HG02938 (cell line): ENCODE measurements around the gene GOLGA6L7.
"Not testable (repeated sequence)": the region's sequence is repeated elsewhere in the genome, so short reads cannot be mapped to it uniquely, and the experiment has no call there.

ENCODE experiments used
- ATAC-seq: cut with Tn5 transposase; IDR thresholded peaks from one replicate; pipeline ENCODE4 v1.9.1; 2021; ENCODE audit warnings: mild to moderate bottlenecking, moderate library complexity; ENCODE audit not compliant: unreplicated experiment

The GOLGA6L7 gene

GRCh38 chr15:28848521-28848920 lies at the start of gene GOLGA6L7:
Gene GOLGA6L7 (minus strand): TSS chr15:28848644. CDS start chr15:28848549, 95 bp downstream.
- not testable (repeated sequence) for ATAC-seq

- ATAC-seq = no peak
Measured at GRCh38 chr15:28897861-28898585, 49.6 kb upstream of the GOLGA6L7 start.

- no peak for ATAC-seq
Measured at GRCh38 chr15:28896951-28897350, 48.5 kb upstream of the GOLGA6L7 start.

DNA sequence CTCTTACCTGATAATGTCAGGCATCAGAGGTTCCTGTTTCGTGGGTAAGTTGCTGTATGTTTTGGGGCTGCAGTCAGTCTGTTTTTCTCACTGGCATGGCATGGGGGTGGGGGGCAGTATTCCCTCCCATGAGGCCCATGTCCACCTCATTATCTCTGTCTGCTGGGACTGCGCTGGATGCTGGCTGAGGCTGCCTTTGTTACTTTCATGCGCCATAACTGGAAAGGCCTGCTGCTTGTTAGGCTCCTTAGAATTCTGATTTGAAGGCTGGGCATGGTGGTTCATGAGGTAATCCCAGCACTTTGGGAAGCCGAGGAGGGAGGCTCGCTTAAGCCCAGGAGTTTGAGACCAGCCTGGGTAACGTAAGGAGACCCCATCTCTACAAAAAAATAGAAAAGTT lies 47.1 kb upstream of the GOLGA6L7 start:
- ATAC-seq = no peak

DNA sequence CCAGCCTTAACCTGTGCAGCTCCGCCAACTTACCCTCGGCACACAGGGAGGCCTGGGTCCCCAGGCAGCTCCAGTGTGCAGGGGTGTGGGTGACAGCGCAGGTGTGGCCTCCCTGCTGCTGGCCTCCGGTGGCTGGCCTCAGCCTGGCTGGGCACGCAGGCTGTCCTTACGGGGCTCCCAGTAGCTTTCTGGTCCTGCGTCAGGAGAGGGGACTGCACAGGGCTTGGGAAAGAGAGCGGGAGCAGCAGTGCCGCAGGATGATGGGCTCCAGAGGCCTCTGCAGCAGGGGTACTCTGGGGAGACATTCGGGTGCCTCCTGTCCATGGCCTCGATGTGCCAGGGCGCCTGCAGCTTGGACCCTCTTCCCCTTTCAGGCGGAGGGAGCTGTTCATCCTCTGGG lies 46.7 kb upstream of the GOLGA6L7 start:
- no peak for ATAC-seq

- ATAC-seq = no peak
Measured at GRCh38 chr15:28894631-28895030, 46.2 kb upstream of the GOLGA6L7 start.

GRCh38 chr15:28892789-28893610 lies 44.6 kb upstream of the GOLGA6L7 start:
- no peak for ATAC-seq

DNA sequence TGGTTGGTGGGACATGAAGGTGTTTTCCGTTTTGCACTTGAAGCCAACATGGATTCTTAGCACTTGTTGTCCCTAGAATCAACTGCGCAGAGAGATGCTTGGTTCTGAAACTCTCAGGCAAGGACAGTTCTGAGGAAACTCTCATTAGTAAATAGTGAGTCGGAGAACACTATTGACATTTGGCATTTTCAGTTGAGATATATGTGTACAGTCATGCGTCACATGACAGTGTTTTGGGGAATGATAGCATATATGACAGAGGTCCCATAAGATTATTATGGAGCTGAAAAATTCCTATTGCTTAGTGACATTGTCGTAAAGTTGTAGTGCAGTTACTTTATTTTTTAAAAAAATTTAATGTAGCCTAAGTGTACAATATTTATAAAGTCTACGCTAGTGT lies 43.1 kb upstream of the GOLGA6L7 start:
- ATAC-seq = no peak

- no peak for ATAC-seq
Measured at GRCh38 chr15:28890711-28891495, 42.5 kb upstream of the GOLGA6L7 start.

DNA sequence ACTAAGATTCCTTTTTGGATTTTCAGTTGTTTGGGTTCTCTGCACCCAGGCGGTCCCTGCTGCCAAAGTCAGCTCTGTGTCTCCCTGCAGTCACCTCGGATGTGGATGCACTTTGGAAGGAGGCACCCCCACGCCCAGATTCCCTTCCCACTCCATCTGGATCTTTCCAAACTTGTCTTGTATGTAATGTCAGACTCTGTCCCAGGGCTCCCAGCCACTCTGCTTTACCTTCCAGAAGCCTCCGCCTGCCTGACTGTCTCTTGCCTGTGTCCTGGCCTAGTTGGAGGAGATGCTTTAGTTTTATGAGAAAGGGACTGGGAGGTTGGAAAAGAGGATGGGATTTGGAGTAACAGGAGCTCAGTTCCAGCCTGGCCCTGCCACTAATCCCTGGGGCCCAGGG lies 41.8 kb upstream of the GOLGA6L7 start:
- not testable (repeated sequence) for ATAC-seq

DNA sequence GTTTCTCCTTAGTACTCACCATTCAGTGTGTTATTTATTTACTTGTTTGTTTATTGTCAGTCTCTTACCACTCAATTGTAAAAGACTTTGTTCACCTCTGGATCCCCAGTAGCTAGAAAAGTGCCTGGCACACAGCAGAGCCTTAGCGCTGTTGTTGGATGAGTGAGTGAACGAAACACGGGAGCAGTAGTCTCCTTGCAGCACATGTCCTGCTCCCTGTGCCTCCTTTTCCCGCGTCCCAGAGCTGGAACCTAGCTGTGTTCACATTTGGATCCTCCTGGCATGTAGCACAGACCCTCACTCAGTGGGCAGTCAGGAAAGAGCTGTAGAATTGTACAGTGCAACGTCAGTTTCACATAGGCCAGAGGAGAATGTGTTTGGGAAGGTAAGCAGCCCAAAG lies 41.4 kb upstream of the GOLGA6L7 start:
- ATAC-seq = not testable (repeated sequence)

DNA sequence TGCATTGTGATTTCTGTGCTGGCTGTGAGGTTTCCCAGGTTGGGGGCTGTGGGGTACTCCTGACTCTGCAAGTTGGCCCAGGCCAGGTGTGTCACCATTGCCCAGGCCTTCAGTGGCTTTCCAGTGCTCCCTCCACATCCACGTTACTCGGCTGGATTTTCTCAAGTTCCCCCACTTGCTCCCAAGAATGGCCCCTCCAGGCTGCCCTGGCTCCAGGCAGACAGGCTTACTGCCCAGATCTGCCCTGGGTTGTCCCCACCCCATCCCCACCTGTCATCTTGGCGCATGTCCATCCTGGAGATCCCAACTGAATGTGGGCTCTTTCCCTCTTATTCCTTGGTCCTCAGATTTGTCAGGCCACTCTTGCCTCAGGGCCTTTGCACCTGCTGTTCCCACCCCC lies 40.9 kb upstream of the GOLGA6L7 start:
- ATAC-seq = no peak

DNA sequence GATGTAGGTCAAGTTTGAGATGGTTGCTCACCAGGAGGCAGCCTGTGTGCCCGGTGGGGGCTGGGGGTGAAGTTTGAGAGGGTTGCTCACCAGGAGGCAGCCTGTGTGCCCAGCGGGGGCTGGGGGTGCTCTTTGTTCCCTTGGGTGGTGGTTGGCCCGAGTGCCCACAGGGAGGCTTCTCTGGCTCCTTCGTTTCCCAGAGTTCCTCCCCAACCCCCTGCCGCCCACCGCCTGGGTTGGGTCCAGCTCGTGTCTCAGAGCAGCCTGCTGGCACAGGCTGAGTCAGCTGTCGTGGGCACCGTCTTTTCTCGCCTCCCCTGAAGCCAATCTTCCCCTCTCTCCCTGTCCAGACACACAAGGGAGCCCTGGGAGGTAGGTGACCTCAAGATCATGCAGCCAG lies 40.5 kb upstream of the GOLGA6L7 start:
- ATAC-seq = no peak

GRCh38 chr15:28888302-28888894 lies 40.0 kb upstream of the GOLGA6L7 start:
- no peak for ATAC-seq

DNA sequence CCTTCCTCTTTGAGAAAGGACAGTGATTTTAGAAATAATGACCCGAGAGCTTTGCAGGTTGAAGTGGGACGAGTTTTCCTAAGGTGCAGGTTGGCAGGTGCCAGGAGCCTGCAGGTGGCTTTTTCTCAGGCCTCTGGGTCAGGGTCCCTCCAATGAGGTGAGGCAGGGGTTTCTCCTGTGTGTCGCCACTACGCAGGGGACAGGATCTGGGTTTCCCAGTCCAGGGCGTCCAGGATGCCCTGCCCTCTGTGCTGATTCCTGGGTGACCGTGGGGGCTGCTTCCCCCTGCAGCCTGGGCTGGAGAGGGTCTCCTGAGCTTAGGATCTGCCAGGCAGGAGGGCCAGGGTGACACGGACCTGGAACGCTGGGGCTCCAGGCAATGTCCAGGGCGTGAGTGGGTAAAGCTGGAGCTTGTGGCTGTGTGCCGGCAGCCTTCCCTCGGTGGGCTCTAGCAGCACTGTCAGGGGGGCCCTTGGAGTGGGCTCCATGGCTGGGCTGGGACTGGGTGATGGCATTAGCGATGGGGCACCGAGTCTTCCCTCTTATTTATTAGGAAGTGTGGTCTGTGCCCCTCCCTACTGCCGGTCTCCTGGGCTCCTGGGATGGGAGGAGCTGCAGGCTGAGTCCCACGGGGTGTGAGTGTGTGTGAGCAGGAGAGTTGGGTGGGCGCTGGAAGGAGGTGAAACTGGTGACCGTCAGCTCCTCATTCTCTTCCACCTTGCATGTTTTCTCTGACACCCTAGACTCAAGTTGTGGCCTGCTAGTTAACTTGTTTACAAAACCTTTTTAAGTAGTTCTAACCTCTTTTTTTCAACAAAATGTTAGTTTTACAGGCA lies 39.1 kb upstream of the GOLGA6L7 start:
- ATAC-seq = no peak

- no peak for ATAC-seq
Measured at GRCh38 chr15:28886431-28887338, 38.2 kb upstream of the GOLGA6L7 start.

GRCh38 chr15:28885630-28886430 lies 37.4 kb upstream of the GOLGA6L7 start, which contains the start of gene APBA2:
Gene APBA2 (plus strand): TSS chr15:28885974. CDS start chr15:29053885, 167,911 bp downstream.
- ATAC-seq = no peak

- ATAC-seq = no peak
Measured at GRCh38 chr15:28885128-28885629, 36.7 kb upstream of the GOLGA6L7 start.
